ENCODE results near the gene RTEL1.
"Not testable (repeated sequence)": the region's sequence is repeated elsewhere in the genome, so short reads cannot be mapped to it uniquely, and the experiment has no call there.

The RTEL1 gene

GRCh38 chr20:63627129-63627750, 30.9 kb upstream of the RTEL1 start:
- DNase-seq (ENCODE audit: low read depth, low spot score), result peak; percentile 86

GRCh38 chr20:63627751-63628245, 30.3 kb upstream of the RTEL1 start:
- no peak for DNase-seq (ENCODE audit: low read depth, low spot score)

GRCh38 chr20:63628246-63628975, 29.7 kb upstream of the RTEL1 start:
- no peak for DNase-seq (ENCODE audit: low read depth, low spot score)

- DNase-seq (ENCODE audit: low read depth, low spot score), result not testable (repeated sequence)
These were observed 27.2 kb upstream of the RTEL1 start for GRCh38 chr20:63630956-63631355.

GRCh38 chr20:63631426-63631825, 26.7 kb upstream of the RTEL1 start:
- DNase-seq (ENCODE audit: low read depth, low spot score), result not testable (repeated sequence)

GRCh38 chr20:63633732-63634131, 24.4 kb upstream of the RTEL1 start:
- DNase-seq (ENCODE audit: low read depth, low spot score), result no peak

- peak; percentile 58 for DNase-seq (ENCODE audit: low read depth, low spot score)
These were observed 22.5 kb upstream of the RTEL1 start for GRCh38 chr20:63635431-63636141.

GRCh38 chr20:63636752-63637628, 21.1 kb upstream of the RTEL1 start:
- no peak for DNase-seq (ENCODE audit: low read depth, low spot score)

GRCh38 chr20:63639093-63639975, 18.8 kb upstream of the RTEL1 start:
- peak; percentile 51 for DNase-seq (ENCODE audit: low read depth, low spot score)

- no peak for DNase-seq (ENCODE audit: low read depth, low spot score)
These were observed 18.0 kb upstream of the RTEL1 start for GRCh38 chr20:63640086-63640485.

GRCh38 chr20:63640686-63641085, 17.4 kb upstream of the RTEL1 start:
- DNase-seq (ENCODE audit: low read depth, low spot score), result not testable (repeated sequence)

GRCh38 chr20:63641146-63641791, 16.8 kb upstream of the RTEL1 start:
- no peak for DNase-seq (ENCODE audit: low read depth, low spot score)

- DNase-seq (ENCODE audit: low read depth, low spot score), result peak; percentile 94
These were observed 16.2 kb upstream of the RTEL1 start for GRCh38 chr20:63641792-63642523.

GRCh38 chr20:63642527-63643247, 15.4 kb upstream of the RTEL1 start:
- DNase-seq (ENCODE audit: low read depth, low spot score), result no peak

GRCh38 chr20:63643499-63643898, 14.6 kb upstream of the RTEL1 start:
- no peak for DNase-seq (ENCODE audit: low read depth, low spot score)

- no peak for DNase-seq (ENCODE audit: low read depth, low spot score)
These were observed 14.2 kb upstream of the RTEL1 start for GRCh38 chr20:63643946-63644345.

GRCh38 chr20:63645218-63645617, 12.9 kb upstream of the RTEL1 start:
- no peak for DNase-seq (ENCODE audit: low read depth, low spot score)

GRCh38 chr20:63648190-63648589, 9.9 kb upstream of the RTEL1 start:
- no peak for DNase-seq (ENCODE audit: low read depth, low spot score)

Measured in activated CD4-positive, CD25-positive, alpha-beta regulatory T cell treated with anti-CD3 and anti-CD28 coated beads, Interleukin-2, amount 50 U/mL, for 16 hours (primary cell).